Measurements from ENCODE around the gene TRAK1.

The TRAK1 gene

DNA sequence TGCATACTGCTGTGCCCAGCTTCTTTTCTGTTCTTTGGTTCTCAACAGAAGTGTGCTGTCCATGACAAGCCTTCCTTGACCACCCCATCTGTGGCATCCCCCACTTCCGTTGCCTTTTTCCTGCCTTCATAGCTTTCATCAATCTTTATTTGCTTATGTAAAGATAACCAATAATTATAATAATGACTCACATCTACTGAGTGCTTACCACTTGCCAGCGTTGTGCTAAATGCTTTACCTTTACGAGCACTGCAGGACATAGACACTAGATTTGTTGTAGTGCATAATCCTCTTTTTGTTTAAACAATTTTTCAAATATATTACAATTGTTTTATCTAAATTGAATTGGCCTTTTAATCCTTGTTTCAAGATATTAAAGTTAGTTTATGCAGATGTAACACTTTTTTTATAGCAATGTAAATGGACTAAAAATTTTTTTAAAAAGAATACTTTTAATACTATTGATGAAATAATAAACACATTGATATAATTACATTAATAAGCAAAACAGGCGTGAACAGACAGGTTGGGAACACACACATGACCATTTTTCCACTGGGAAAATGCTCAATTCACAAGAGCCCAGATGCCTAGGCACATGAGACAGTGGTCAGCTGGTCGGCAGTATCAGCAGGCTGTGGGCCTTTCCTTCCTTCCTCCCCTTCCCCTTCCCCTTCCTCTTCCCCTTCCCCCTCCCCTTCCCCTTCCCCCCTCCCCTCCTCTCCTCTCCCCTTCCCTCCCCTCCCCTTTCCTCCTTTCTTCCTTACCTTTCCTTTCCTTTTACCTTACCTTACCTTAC lies 42.5 kb downstream of the TRAK1 start:
- Histone ChIP-seq H3K14ac (ENCODE audit: low read length in 2 of 2) (no peak overlapping the region), H3K23ac (ENCODE audit: low read length in 2 of 2) (no peak overlapping the region)

DNA sequence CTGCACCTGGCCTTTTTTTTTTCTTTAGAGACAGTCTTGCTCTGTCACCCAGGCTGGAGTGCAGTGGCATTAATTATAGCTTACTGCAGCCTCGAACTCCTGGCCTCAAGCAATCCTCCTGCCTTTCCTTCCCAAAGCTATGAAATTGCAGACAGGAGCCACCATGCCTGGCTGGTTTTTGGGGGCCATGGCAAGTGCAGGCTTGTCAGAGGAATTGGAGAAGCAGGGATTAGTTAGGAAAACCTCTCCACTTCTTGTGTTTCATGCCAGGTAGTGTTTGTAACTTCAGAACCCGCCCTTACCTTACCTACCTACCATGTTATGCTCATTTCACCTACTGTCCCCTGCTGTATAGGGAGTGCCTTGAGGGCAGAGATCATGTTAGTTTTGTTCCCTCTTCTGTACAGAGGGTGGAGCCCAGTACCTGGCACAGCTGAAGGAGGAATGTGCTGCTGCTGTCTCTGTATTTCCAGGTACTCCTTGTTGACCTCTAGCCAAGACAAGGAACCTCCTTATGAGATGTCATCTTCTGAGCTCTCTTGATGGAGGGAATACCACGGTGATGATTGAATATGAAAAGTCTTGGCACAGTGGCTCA lies 43.8 kb downstream of the TRAK1 start:
- 93% methylated on average over 2 of the region's 3 CpGs for WGBS
- no peaks in the 10 kb centered on the region for H3K4me1 ChIP-seq (ENCODE audit: control insufficient read depth, insufficient read depth, low read depth, low read length)
- peaks cover 4 to 47% of the 10 kb centered on the region in 2 experiments for H3K36me3 ChIP-seq (ENCODE audit: control insufficient read depth in 1 of 2, insufficient read depth in 2 of 2, low read depth in 1 of 2, low read length in 2 of 2)
- H2BK15ac ChIP-seq (ENCODE audit: low read depth, poor library complexity, severe bottlenecking) = no peak overlapping the region
- no peaks in the 10 kb centered on the region for H3K27me3 ChIP-seq (ENCODE audit: control insufficient read depth in 1 of 2, insufficient read depth in 1 of 2, low read length in 2 of 2)
- no peak overlapping the region for H3K18ac ChIP-seq (ENCODE audit: low read depth in 1 of 2, low read length in 2 of 2)
- H3K79me1 ChIP-seq (replicated peaks; ENCODE audit: low read length, poor library complexity, severe bottlenecking) = peaks cover 38% of the 10 kb centered on the region
- H2AFZ ChIP-seq (ENCODE audit: low read depth, low read length) = no peak overlapping the region
- H3K27ac ChIP-seq (ENCODE audit: low read length, poor library complexity, severe bottlenecking) = no peak overlapping the region
- H2AK5ac ChIP-seq (ENCODE audit: low read length, severe bottlenecking) = no peak overlapping the region
- DNase-seq = no peak
- H2BK120ac ChIP-seq (ENCODE audit: low read depth, low read length) = no peak overlapping the region
- H4K8ac ChIP-seq (ENCODE audit: low read length) = no peak overlapping the region
- no peak overlapping the region for H3K4me2 ChIP-seq (ENCODE audit: low read length, poor library complexity, severe bottlenecking)
- H3K4me3 ChIP-seq (ENCODE audit: insufficient read depth in 1 of 2, low read depth in 1 of 2, low read length in 2 of 2) = no peak overlapping the region
- no peak overlapping the region for H3K14ac ChIP-seq (ENCODE audit: low read length in 2 of 2)
- no peak overlapping the region for H4K91ac ChIP-seq (ENCODE audit: low read length)
- H2BK5ac ChIP-seq (ENCODE audit: low read depth, low read length, poor library complexity, severe bottlenecking) = no peak overlapping the region
- no peak overlapping the region for H3K23ac ChIP-seq (ENCODE audit: low read length in 2 of 2)
- no peak overlapping the region for H3K4ac ChIP-seq (ENCODE audit: low read depth in 1 of 2, low read length in 2 of 2)
- H3K9me3 ChIP-seq (ENCODE audit: control insufficient read depth, low read length) = no peaks in the 10 kb centered on the region
- no peak overlapping the region for H2BK12ac ChIP-seq (ENCODE audit: low read length in 2 of 2)
- no peak overlapping the region for H3K9ac ChIP-seq (ENCODE audit: low read length)

More for the DNA sequence above, 42.5 kb downstream of the TRAK1 start:
- WGBS = 52% methylated on average over 3 of the region's 5 CpGs
- Histone ChIP-seq H2AK5ac (ENCODE audit: low read length, severe bottlenecking) (no peak overlapping the region), H4K91ac (ENCODE audit: low read length) (no peak overlapping the region), H3K9me3 (ENCODE audit: control insufficient read depth, low read length) (no peaks in the 10 kb centered on the region), H3K36me3 (ENCODE audit: control insufficient read depth in 1 of 2, insufficient read depth in 2 of 2, low read depth in 1 of 2, low read length in 2 of 2) (peaks cover 4 to 48% of the 10 kb centered on the region in 2 experiments), H3K4ac (ENCODE audit: low read depth in 1 of 2, low read length in 2 of 2) (no peak overlapping the region), H2BK15ac (ENCODE audit: low read depth, poor library complexity, severe bottlenecking) (no peak overlapping the region), H2AFZ (ENCODE audit: low read depth, low read length) (no peak overlapping the region), H3K4me2 (ENCODE audit: low read length, poor library complexity, severe bottlenecking) (no peak overlapping the region), H2BK5ac (ENCODE audit: low read depth, low read length, poor library complexity, severe bottlenecking) (no peak overlapping the region), H4K8ac (ENCODE audit: low read length) (peak overlapping the region; percentile 24), H2BK12ac (ENCODE audit: low read length in 2 of 2) (no peak overlapping the region), H3K4me3 (ENCODE audit: insufficient read depth in 1 of 2, low read depth in 1 of 2, low read length in 2 of 2) (no peak overlapping the region), H2BK120ac (ENCODE audit: low read depth, low read length) (no peak overlapping the region), H3K4me1 (ENCODE audit: control insufficient read depth, insufficient read depth, low read depth, low read length) (peaks cover 3% of the 10 kb centered on the region), H3K27ac (ENCODE audit: low read length, poor library complexity, severe bottlenecking) (no peak overlapping the region), H3K9ac (ENCODE audit: low read length) (no peak overlapping the region), H3K27me3 (ENCODE audit: control insufficient read depth in 1 of 2, insufficient read depth in 1 of 2, low read length in 2 of 2) (no peaks in the 10 kb centered on the region), H3K79me1 (replicated peaks; ENCODE audit: low read length, poor library complexity, severe bottlenecking) (peaks cover 33% of the 10 kb centered on the region), H3K18ac (ENCODE audit: low read depth in 1 of 2, low read length in 2 of 2) (no peak overlapping the region)
- DNase-seq = no peak

DNA sequence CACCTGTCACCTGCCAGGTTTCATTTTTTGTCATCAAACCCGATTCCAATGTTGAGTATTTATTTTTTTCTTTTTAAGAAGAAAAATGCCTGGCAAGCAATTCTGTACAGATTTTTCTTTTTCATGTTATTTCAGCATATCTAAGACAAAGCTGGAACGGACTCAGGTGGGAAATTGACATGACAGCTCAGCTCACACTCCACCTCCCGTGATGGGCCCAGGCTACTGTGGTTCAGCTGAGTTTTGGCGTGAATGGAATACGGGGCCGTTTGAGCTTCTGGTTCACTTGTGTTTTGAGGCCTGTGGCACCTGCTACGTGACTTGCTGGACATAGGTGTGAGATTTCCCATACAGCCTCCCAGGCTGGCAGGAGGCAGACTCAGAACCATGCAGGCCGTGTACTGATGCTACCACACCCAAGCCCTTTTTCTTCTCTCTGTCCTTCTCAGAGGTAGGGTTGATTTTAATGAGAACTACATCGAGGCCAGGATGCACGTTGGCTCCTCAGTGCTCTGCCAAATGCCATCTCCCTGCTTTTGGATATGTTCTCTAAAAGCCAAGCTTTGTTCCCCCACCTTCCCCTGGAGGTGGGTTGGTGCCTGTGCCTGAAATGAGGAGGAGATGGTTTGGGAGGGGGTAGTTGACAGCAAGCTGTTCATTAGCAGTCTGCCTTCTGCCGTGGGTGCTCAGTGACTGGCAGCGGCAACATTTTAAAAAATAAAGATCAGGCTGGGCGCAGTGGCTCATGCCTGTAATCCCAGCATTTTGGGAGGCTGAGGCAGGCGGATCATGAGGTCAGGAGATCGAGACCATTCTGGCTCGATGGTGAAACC lies 48.7 kb downstream of the TRAK1 start:
- Histone ChIP-seq H3K23ac (ENCODE audit: low read length in 2 of 2) (no peak overlapping the region), H3K14ac (ENCODE audit: low read length in 2 of 2) (no peak overlapping the region), H2BK120ac (ENCODE audit: low read depth, low read length) (no peak overlapping the region), H2BK15ac (ENCODE audit: low read depth, poor library complexity, severe bottlenecking) (no peak overlapping the region), H3K4me3 (ENCODE audit: insufficient read depth in 1 of 2, low read depth in 1 of 2, low read length in 2 of 2) (no peak overlapping the region), H3K4me2 (ENCODE audit: low read length, poor library complexity, severe bottlenecking) (no peak overlapping the region), H2AK5ac (ENCODE audit: low read length, severe bottlenecking) (no peak overlapping the region), H4K91ac (ENCODE audit: low read length) (no peak overlapping the region), H3K18ac (ENCODE audit: low read depth in 1 of 2, low read length in 2 of 2) (no peak overlapping the region), H3K4ac (ENCODE audit: low read depth in 1 of 2, low read length in 2 of 2) (peak overlapping the region in 1 of 2 experiments; percentile 13), H3K9ac (ENCODE audit: low read length) (no peak overlapping the region), H3K36me3 (ENCODE audit: control insufficient read depth in 1 of 2, insufficient read depth in 2 of 2, low read depth in 1 of 2, low read length in 2 of 2) (peaks cover 6 to 35% of the 10 kb centered on the region in 2 experiments), H2BK5ac (ENCODE audit: low read depth, low read length, poor library complexity, severe bottlenecking) (no peak overlapping the region), H3K27me3 (ENCODE audit: control insufficient read depth in 1 of 2, insufficient read depth in 1 of 2, low read length in 2 of 2) (no peaks in the 10 kb centered on the region), H3K4me1 (ENCODE audit: control insufficient read depth, insufficient read depth, low read depth, low read length) (no peaks in the 10 kb centered on the region), H3K9me3 (ENCODE audit: control insufficient read depth, low read length) (no peaks in the 10 kb centered on the region), H4K8ac (ENCODE audit: low read length) (no peak overlapping the region), H2BK12ac (ENCODE audit: low read length in 2 of 2) (no peak overlapping the region), H3K27ac (ENCODE audit: low read length, poor library complexity, severe bottlenecking) (no peak overlapping the region), H2AFZ (ENCODE audit: low read depth, low read length) (no peak overlapping the region), H3K79me1 (replicated peaks; ENCODE audit: low read length, poor library complexity, severe bottlenecking) (peaks cover 37% of the 10 kb centered on the region)
- 96% methylated on average over 14 of the region's 16 CpGs for WGBS
- DNase-seq = no peak

DNA sequence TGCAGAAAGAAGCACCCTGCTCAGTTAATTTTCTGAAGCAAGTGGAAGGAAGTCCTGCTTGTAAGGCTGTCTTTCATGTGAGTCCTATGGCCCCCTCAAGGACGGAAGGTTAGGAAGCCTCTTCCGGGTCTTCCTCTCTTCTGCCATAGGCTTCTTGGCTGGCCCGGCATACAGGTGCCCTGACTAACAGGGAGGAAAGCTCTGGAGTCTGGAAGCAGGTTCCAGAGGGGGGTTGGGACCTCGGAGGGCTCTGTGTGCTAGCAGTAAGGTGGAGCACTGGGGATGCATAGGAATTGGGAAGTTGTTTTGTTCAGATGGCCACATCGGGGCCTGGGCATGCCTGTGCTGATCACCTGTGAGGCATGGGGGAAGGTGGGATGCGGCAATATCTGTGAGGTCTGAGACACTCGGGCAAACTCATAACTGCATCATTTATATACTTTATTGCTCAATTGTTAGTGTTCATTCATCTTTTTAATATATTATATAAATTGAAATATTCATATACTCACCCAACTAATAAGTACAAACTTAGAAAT lies 49.6 kb downstream of the TRAK1 start:
- no peaks in the 10 kb centered on the region for H3K4me1 ChIP-seq (ENCODE audit: control insufficient read depth, insufficient read depth, low read depth, low read length)
- no peak overlapping the region for H3K23ac ChIP-seq (ENCODE audit: low read length in 2 of 2)
- H2AFZ ChIP-seq (ENCODE audit: low read depth, low read length) = no peak overlapping the region
- H2BK15ac ChIP-seq (ENCODE audit: low read depth, poor library complexity, severe bottlenecking) = no peak overlapping the region
- H3K27me3 ChIP-seq (ENCODE audit: control insufficient read depth in 1 of 2, insufficient read depth in 1 of 2, low read length in 2 of 2) = no peaks in the 10 kb centered on the region
- no peak overlapping the region for H2BK5ac ChIP-seq (ENCODE audit: low read depth, low read length, poor library complexity, severe bottlenecking)
- H2AK5ac ChIP-seq (ENCODE audit: low read length, severe bottlenecking) = no peak overlapping the region
- 85% methylated on average over 4 of the region's 7 CpGs for WGBS
- H4K91ac ChIP-seq (ENCODE audit: low read length) = no peak overlapping the region
- no peak overlapping the region for H2BK12ac ChIP-seq (ENCODE audit: low read length in 2 of 2)
- no peak overlapping the region for H4K8ac ChIP-seq (ENCODE audit: low read length)
- no peak overlapping the region for H3K9ac ChIP-seq (ENCODE audit: low read length)
- H3K4ac ChIP-seq (ENCODE audit: low read depth in 1 of 2, low read length in 2 of 2) = no peak overlapping the region
- no peak overlapping the region for H3K4me2 ChIP-seq (ENCODE audit: low read length, poor library complexity, severe bottlenecking)
- H3K18ac ChIP-seq (ENCODE audit: low read depth in 1 of 2, low read length in 2 of 2) = no peak overlapping the region
- H3K9me3 ChIP-seq (ENCODE audit: control insufficient read depth, low read length) = no peaks in the 10 kb centered on the region
- H3K4me3 ChIP-seq (ENCODE audit: insufficient read depth in 1 of 2, low read depth in 1 of 2, low read length in 2 of 2) = no peak overlapping the region
- H2BK120ac ChIP-seq (ENCODE audit: low read depth, low read length) = no peak overlapping the region
- peaks cover 6 to 27% of the 10 kb centered on the region in 2 experiments for H3K36me3 ChIP-seq (ENCODE audit: control insufficient read depth in 1 of 2, insufficient read depth in 2 of 2, low read depth in 1 of 2, low read length in 2 of 2)
- H3K27ac ChIP-seq (ENCODE audit: low read length, poor library complexity, severe bottlenecking) = no peak overlapping the region
- H3K14ac ChIP-seq (ENCODE audit: low read length in 2 of 2) = no peak overlapping the region
- DNase-seq = no peak
- peaks cover 31% of the 10 kb centered on the region for H3K79me1 ChIP-seq (replicated peaks; ENCODE audit: low read length, poor library complexity, severe bottlenecking)
